ENCODE measurements around the gene DPP4. TPM values are rescaled to one million over a fixed set of nuclear protein-coding genes. Genes with fewer than 3 reads are reported as not detected.

Gene DPP4
- total RNA-seq, 1 experiment from 2014 or later, result 0.80 TPM

DNA sequence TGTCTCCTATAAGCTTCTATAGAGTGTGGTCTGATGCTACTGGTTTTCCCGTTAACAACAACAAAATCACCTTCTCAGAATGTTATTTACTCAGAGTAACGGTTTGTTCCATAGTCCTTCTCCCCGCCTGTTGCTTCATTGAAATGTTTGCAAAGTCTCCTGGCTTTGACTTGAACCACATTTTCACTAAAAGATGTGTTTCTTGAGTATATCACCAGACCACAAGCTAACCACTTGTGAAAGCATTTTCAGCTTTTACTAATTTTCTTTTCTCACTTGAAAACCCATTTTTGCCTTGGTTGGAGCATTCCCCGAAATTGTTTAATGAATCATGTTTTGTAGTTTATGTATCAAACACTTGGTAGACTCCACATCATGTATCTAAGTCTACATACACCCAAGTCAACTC lies 121.2 kb downstream of the DPP4 start:
- H3K4me1 ChIP-seq (ENCODE audit: insufficient read depth, low read length, poor library complexity, severe bottlenecking), result no peaks in the 10 kb centered on the region
- no peaks in the 10 kb centered on the region for H3K27me3 ChIP-seq (replicated peaks; ENCODE audit: insufficient read depth, low read depth, low read length, poor library complexity)
- no peaks in the 10 kb centered on the region for H3K9me3 ChIP-seq (ENCODE audit: low read depth, low read length, poor library complexity, severe bottlenecking)
- CTCF ChIA-PET, result no interaction called here
- POLR2A ChIA-PET (ENCODE audit: low non-redundant PET), result no interaction called here
- no peak overlapping the region for H3K4me3 ChIP-seq (ENCODE audit: low read depth, low read length, poor library complexity, severe bottlenecking)
- H3K27ac ChIP-seq (ENCODE audit: low read depth, low read length, poor library complexity, severe bottlenecking), result no peak overlapping the region
- no peaks in the 10 kb centered on the region for H3K36me3 ChIP-seq (ENCODE audit: insufficient read depth, low read length, poor library complexity, severe bottlenecking)
- no TSS peak for BruUV-seq (replicated peaks)
- DNase-seq (ENCODE audit: low spot score), result no peak
- no peak for TF ChIP-seq EZH2 (IDR thresholded peaks at IDR 0.05; ENCODE audit: borderline replicate concordance, low read depth, low read length, poor library complexity, severe bottlenecking)
- TF ChIP-seq, protein P1, sequence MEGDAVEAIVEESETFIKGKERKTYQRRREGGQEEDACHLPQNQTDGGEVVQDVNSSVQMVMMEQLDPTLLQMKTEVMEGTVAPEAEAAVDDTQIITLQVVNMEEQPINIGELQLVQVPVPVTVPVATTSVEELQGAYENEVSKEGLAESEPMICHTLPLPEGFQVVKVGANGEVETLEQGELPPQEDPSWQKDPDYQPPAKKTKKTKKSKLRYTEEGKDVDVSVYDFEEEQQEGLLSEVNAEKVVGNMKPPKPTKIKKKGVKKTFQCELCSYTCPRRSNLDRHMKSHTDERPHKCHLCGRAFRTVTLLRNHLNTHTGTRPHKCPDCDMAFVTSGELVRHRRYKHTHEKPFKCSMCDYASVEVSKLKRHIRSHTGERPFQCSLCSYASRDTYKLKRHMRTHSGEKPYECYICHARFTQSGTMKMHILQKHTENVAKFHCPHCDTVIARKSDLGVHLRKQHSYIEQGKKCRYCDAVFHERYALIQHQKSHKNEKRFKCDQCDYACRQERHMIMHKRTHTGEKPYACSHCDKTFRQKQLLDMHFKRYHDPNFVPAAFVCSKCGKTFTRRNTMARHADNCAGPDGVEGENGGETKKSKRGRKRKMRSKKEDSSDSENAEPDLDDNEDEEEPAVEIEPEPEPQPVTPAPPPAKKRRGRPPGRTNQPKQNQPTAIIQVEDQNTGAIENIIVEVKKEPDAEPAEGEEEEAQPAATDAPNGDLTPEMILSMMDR (conservative IDR thresholded peaks at IDR 0.05; ENCODE audit: low read depth, low read length), result no peak
- intact Hi-C loops (cut with micrococcal nuclease; ENCODE audit: unreplicated experiment), result no loop called here

DNA sequence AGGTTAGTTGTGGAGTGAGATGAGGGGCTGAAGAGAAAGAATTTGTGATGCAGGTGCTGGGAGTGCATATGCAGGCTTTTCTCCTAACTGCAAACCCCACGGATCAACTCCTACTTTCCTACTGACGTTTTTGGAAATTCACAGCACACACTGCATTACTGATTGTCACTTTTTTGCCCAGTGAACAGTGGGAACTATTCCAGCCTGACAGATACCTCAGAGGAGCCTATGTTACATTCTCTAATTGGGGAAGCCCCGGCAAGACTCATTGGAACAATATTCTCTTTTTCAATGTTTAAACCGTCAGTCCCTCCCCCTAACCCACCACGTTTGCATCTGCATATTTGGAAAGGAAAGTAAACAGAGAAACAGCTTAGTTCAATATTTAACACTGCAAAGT lies 126.2 kb downstream of the DPP4 start:
- ChIA-PET POLR2A (ENCODE audit: low non-redundant PET) (no interaction called here), CTCF (no interaction called here)
- no TSS peak for BruUV-seq (replicated peaks)

DNA sequence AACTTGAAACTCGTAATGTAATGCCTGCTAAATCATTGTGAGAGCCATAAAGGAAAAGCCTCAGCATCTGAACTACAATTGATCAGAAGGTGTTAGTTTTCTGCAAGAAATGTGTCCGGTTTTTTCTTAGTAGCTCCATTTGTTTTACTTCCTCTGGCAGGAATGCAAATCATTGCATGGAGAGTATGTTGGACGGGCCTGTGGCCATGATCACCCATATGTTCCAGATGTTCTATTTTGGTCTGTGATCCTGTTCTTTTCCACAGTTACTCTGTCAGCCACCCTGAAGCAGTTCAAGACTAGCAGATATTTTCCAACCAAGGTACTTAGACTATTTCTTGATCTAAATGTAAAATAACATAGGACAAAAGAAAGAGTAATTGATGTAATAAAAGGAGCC lies 126.6 kb downstream of the DPP4 start:
- H3K27ac ChIP-seq (ENCODE audit: low read depth, low read length, poor library complexity, severe bottlenecking), result no peak overlapping the region
- no TSS peak for BruUV-seq (replicated peaks)
- H3K9me3 ChIP-seq (ENCODE audit: low read depth, low read length, poor library complexity, severe bottlenecking), result no peaks in the 10 kb centered on the region
- no peaks in the 10 kb centered on the region for H3K4me1 ChIP-seq (ENCODE audit: insufficient read depth, low read length, poor library complexity, severe bottlenecking)
- intact Hi-C loops (cut with micrococcal nuclease; ENCODE audit: unreplicated experiment), result loop anchor here (5.0 kb wide), 2 partner anchors 175 to 725 kb away; no protein-coding TSS in a partner anchor
- no peak for TF ChIP-seq EZH2 (IDR thresholded peaks at IDR 0.05; ENCODE audit: borderline replicate concordance, low read depth, low read length, poor library complexity, severe bottlenecking)
- TF ChIP-seq, protein P1 (conservative IDR thresholded peaks at IDR 0.05; ENCODE audit: low read depth, low read length), result no peak
- H3K36me3 ChIP-seq (ENCODE audit: insufficient read depth, low read length, poor library complexity, severe bottlenecking), result no peaks in the 10 kb centered on the region
- POLR2A ChIA-PET (ENCODE audit: low non-redundant PET), result no interaction called here
- CTCF ChIA-PET, result no interaction called here
- H3K4me3 ChIP-seq (ENCODE audit: low read depth, low read length, poor library complexity, severe bottlenecking), result no peak overlapping the region
- DNase-seq (ENCODE audit: low spot score), result no peak
- H3K27me3 ChIP-seq (replicated peaks; ENCODE audit: insufficient read depth, low read depth, low read length, poor library complexity), result no peaks in the 10 kb centered on the region

More for the DNA sequence above, 126.2 kb downstream of the DPP4 start:
- Histone ChIP-seq H3K27ac (ENCODE audit: low read depth, low read length, poor library complexity, severe bottlenecking) (no peak overlapping the region), H3K9me3 (ENCODE audit: low read depth, low read length, poor library complexity, severe bottlenecking) (no peaks in the 10 kb centered on the region), H3K27me3 (replicated peaks; ENCODE audit: insufficient read depth, low read depth, low read length, poor library complexity) (no peaks in the 10 kb centered on the region), H3K4me3 (ENCODE audit: low read depth, low read length, poor library complexity, severe bottlenecking) (no peak overlapping the region), H3K4me1 (ENCODE audit: insufficient read depth, low read length, poor library complexity, severe bottlenecking) (no peaks in the 10 kb centered on the region), H3K36me3 (ENCODE audit: insufficient read depth, low read length, poor library complexity, severe bottlenecking) (no peaks in the 10 kb centered on the region)
- TF ChIP-seq EZH2 (IDR thresholded peaks at IDR 0.05; ENCODE audit: borderline replicate concordance, low read depth, low read length, poor library complexity, severe bottlenecking), result no peak
- TF ChIP-seq, protein P1 (conservative IDR thresholded peaks at IDR 0.05; ENCODE audit: low read depth, low read length), result no peak
- intact Hi-C loops (cut with micrococcal nuclease; ENCODE audit: unreplicated experiment), result loop anchor here (5.0 kb wide), 2 partner anchors 174 to 726 kb away; no protein-coding TSS in a partner anchor
- no peak for DNase-seq (ENCODE audit: low spot score)

Data from A673 (cell line).